Keratinocyte (primary cell): Measurements from ENCODE around the gene PPP2CA. TPM values are rescaled to one million over a fixed set of nuclear protein-coding genes. Genes with fewer than 3 reads are reported as not detected.

Source experiments
- DNase-seq: peaks from one replicate; pipeline ENCODE4 v3.0.0-alpha.2; 2011; ENCODE audit warnings: low read depth, missing footprints, low spot score
- FAIRE-seq: peaks from 2 replicates; lab custom pipeline; 2011; peaks lifted over from hg19 to GRCh38; lab: Jason Lieb, UNC
- H2AFZ ChIP-seq: 2 replicates; pipeline ENCODE4 v1.6.0; 2012; ENCODE audit warnings: low read length, control low read depth, inconsistent platforms; ENCODE audit not compliant: control insufficient read depth
- H3K27ac ChIP-seq: 2 replicates; pipeline ENCODE4 v1.5.1; 2011; ENCODE audit warnings: low read length; ENCODE audit not compliant: control insufficient read depth, insufficient read depth
- H3K27me3 ChIP-seq: 3 replicates; pipeline ENCODE4 v1.6.0; 2011; ENCODE audit warnings: low read length; ENCODE audit not compliant: control insufficient read depth, insufficient read depth; ENCODE audit errors: extremely low read depth
- H3K36me3 ChIP-seq, 2 experiments: 2 replicates in 1 of 2; 3 replicates in 1 of 2; pipeline ENCODE4 v1.5.1; 2011; ENCODE audit warnings: low read length in 2 of 2, mild to moderate bottlenecking in 1 of 2; ENCODE audit not compliant: control insufficient read depth in 2 of 2, insufficient read depth in 2 of 2; ENCODE audit errors: extremely low read depth in 1 of 2
- H3K4me1 ChIP-seq: 3 replicates; pipeline ENCODE4 v1.5.1; 2011; ENCODE audit warnings: low read length; ENCODE audit not compliant: control insufficient read depth, insufficient read depth; ENCODE audit errors: extremely low read depth
- H3K4me2 ChIP-seq: 3 replicates; pipeline ENCODE4 v1.6.0; 2011; ENCODE audit warnings: low read depth, low read length; ENCODE audit not compliant: control insufficient read depth, insufficient read depth; ENCODE audit errors: extremely low read depth
- H3K4me3 ChIP-seq, 3 experiments: fragments of 200-600 bp in 1 of 3; sonication (generic) in 1 of 3; 2 replicates in 2 of 3; 3 replicates in 1 of 3; pipeline ENCODE4 v1.5.1; 2011 to 2016; ENCODE audit warnings: low read length in 3 of 3, mild to moderate bottlenecking in 3 of 3, control low read depth in 2 of 3, inconsistent platforms in 1 of 3, low read depth in 1 of 3, mixed read lengths in 1 of 3, mixed run types in 1 of 3, moderate library complexity in 1 of 3; ENCODE audit not compliant: control insufficient read depth in 2 of 3, insufficient read depth in 2 of 3; ENCODE audit errors: extremely low read depth in 1 of 3
- H3K79me2 ChIP-seq: 2 replicates; pipeline ENCODE4 v1.6.0; 2012; ENCODE audit warnings: low read length; ENCODE audit not compliant: control insufficient read depth, insufficient read depth
- H3K9ac ChIP-seq: 3 replicates; pipeline ENCODE4 v1.6.0; 2011; ENCODE audit warnings: low read length; ENCODE audit not compliant: control insufficient read depth, insufficient read depth; ENCODE audit errors: extremely low read depth
- H3K9me1 ChIP-seq: 3 replicates; pipeline ENCODE4 v1.6.0; 2011; ENCODE audit warnings: low read length; ENCODE audit not compliant: control insufficient read depth, insufficient read depth; ENCODE audit errors: extremely low read depth
- H3K9me3 ChIP-seq: 2 replicates; pipeline ENCODE4 v1.5.1; 2012; ENCODE audit warnings: low read depth, low read length; ENCODE audit not compliant: control insufficient read depth
- H4K20me1 ChIP-seq: 3 replicates; pipeline ENCODE4 v1.6.0; 2011; ENCODE audit warnings: low read length; ENCODE audit not compliant: control insufficient read depth, insufficient read depth; ENCODE audit errors: extremely low read depth
- EZH2 ChIP-seq: IDR thresholded peaks from one replicate; pipeline ENCODE4 v1.6.1; 2012; ENCODE audit warnings: inconsistent platforms, mild to moderate bottlenecking, low read length, moderate library complexity
- dilution Hi-C: fragments of 300-500 bp; cut with MboI; formaldehyde crosslinking; loops from one replicate; pipeline ENCODE4 v1.7.0; 2020; ENCODE audit warnings: low sequenced_read_pairs; ENCODE audit not compliant: extremely low pct_ligation_motif_present
- polyA plus RNA-seq, 5 experiments: library from polyadenylated mRNA; depleted of rRNA in 3 of 5; stranded (reverse) in 3 of 5; stranded (forward) in 1 of 5; unstranded in 1 of 5; fragments of >200 nt; gene quantifications; 1 replicate in 1 of 5; 2 replicates in 3 of 5; 3 replicates in 1 of 5; pipeline versions ENCODE4 v1.2.1 to v1.2.3, GENCODE V29; 2011 to 2012; ENCODE audit warnings: missing spikeins in 2 of 5, low read depth in 1 of 5, low replicate concordance in 1 of 5
- TF ChIP-seq, protein P1 (sequence below), 3 experiments: IDR thresholded peaks in 1 of 3; conservative IDR thresholded peaks in 1 of 3; optimal IDR thresholded peaks in 1 of 3; 2 replicates in 2 of 3; 3 replicates in 1 of 3; pipeline versions ENCODE3 to v1.5.1; 2011; ENCODE audit warnings: low read length in 3 of 3, mild to moderate bottlenecking in 3 of 3, moderate library complexity in 2 of 3, control low read depth in 1 of 3, inconsistent platforms in 1 of 3; ENCODE audit not compliant: insufficient read depth in 2 of 3; ENCODE audit errors: extremely low read depth in 1 of 3

PPP2CA gene
- polyA plus RNA-seq, 1 donor (not counting 4 experiments of a cell fraction or from before 2014, with no cell fraction given), result 255 TPM

DNA sequence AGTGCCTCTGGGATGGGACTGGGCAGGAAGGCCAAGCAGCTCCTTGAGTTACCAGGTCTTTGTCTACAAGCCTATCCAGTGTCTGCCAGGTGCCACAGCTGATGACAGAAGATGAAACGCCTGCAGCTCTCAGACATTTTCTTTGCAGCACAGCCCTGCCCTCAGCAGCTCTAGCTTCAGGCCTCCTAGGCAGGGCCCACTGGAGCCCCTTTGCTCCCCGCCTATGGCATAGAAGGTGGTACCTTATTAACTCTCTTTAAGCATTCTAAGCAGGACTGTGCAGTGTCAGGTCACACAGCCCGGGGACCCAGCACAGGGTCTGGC, 47.8 kb downstream of the PPP2CA start:
- DNase-seq (no peak), FAIRE-seq (no peak)
- Histone ChIP-seq H3K36me3 (no peaks in the 10 kb centered on the region), H3K9me3 (no peaks in the 10 kb centered on the region), H3K4me3 (peak overlapping the region in 1 of 3 experiments; percentile 91), H3K27ac (peak overlapping the region; percentile 96), H3K4me2 (peak overlapping the region; percentile 99), H4K20me1 (peaks cover 12% of the 10 kb centered on the region), H3K4me1 (peaks cover 17% of the 10 kb centered on the region), H3K9me1 (no peaks in the 10 kb centered on the region), H3K9ac (peak overlapping the region; percentile 97), H3K79me2 (peaks cover 37% of the 10 kb centered on the region), H3K27me3 (no peaks in the 10 kb centered on the region), H2AFZ (no peak overlapping the region)
- no peak for TF ChIP-seq EZH2
- TF ChIP-seq, protein P1, sequence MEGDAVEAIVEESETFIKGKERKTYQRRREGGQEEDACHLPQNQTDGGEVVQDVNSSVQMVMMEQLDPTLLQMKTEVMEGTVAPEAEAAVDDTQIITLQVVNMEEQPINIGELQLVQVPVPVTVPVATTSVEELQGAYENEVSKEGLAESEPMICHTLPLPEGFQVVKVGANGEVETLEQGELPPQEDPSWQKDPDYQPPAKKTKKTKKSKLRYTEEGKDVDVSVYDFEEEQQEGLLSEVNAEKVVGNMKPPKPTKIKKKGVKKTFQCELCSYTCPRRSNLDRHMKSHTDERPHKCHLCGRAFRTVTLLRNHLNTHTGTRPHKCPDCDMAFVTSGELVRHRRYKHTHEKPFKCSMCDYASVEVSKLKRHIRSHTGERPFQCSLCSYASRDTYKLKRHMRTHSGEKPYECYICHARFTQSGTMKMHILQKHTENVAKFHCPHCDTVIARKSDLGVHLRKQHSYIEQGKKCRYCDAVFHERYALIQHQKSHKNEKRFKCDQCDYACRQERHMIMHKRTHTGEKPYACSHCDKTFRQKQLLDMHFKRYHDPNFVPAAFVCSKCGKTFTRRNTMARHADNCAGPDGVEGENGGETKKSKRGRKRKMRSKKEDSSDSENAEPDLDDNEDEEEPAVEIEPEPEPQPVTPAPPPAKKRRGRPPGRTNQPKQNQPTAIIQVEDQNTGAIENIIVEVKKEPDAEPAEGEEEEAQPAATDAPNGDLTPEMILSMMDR (optimal IDR thresholded peaks at IDR 0.05 in 1 of 3, IDR thresholded peaks at IDR 0.05 in 1 of 3, conservative IDR thresholded peaks at IDR 0.05 in 1 of 3; ENCODE audit: extremely low read depth in 1 of 3, insufficient read depth in 2 of 3, low read length in 3 of 3), result no peak
- dilution Hi-C loops, result no loop called here

GRCh38 chr5:134177369-134178095, 48.3 kb downstream of the PPP2CA start:
- dilution Hi-C loops, result no loop called here
- H3K27ac ChIP-seq, result peak overlapping the region; percentile 96
- H2AFZ ChIP-seq, result peak overlapping the region; percentile 74
- peaks cover 0 to 2% of the 10 kb centered on the region in 2 experiments for H3K36me3 ChIP-seq
- H3K4me1 ChIP-seq, result peaks cover 17% of the 10 kb centered on the region
- peak overlapping the region; percentile 97 for H3K9ac ChIP-seq
- no peaks in the 10 kb centered on the region for H3K9me3 ChIP-seq
- peaks cover 41% of the 10 kb centered on the region for H3K79me2 ChIP-seq
- peaks cover 12% of the 10 kb centered on the region for H4K20me1 ChIP-seq
- H3K4me3 ChIP-seq, result peak overlapping the region; percentile 84 to 97 (median 91)
- peak overlapping the region; percentile 99 for H3K4me2 ChIP-seq
- FAIRE-seq, result peak; percentile 62
- no peaks in the 10 kb centered on the region for H3K9me1 ChIP-seq
- TF ChIP-seq, protein P1 (optimal IDR thresholded peaks at IDR 0.05 in 1 of 3, IDR thresholded peaks at IDR 0.05 in 1 of 3, conservative IDR thresholded peaks at IDR 0.05 in 1 of 3; ENCODE audit: extremely low read depth in 1 of 3, insufficient read depth in 2 of 3, low read length in 3 of 3), result no peak
- peak; percentile 61 for DNase-seq
- H3K27me3 ChIP-seq, result no peaks in the 10 kb centered on the region
